ENCODE results near the gene GABBR2. TPM values are rescaled to one million over a fixed set of nuclear protein-coding genes. Genes with fewer than 3 reads are reported as not detected.

The GABBR2 gene
- total and polyA plus RNA-seq, 2 donors (not counting 1 experiment from before 2014, with no cell fraction given), result 0.03 TPM; not detected in 1

DNA sequence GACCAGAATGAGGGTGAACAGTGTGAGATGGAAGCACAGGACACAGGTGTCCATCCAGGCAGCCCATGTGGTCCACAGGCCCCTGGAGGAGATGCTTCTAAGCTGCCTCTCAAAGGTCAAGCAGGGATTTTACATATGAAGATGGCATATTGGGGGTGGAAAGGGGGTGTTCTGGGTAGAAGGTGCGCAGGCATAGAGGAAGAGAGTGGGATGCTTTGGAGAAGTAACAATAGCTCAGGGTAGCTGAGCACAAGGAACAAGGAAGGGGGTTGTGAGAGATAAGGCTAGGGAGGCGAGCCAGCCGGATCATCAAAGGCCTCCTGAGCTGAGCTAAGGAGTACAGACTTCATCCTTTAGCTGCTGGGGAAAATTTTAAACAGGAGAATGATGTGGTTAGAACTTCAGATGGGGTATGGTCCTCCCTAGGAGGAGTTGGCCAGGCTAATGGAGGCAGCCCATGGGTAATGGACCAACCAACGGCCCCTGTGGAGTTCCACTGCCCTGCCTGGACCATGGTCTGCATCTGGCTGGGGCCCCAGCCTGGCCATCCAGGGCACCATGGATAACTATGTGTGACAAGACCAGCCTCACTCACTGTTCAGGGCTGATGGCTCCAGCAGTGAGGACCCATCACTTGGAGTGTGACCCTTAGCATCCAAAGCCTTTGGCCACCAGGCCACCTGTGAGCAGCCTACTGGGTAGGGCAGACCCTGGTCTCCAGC is 366.5 kb downstream of the GABBR2 start:
- DNase-seq (no peak), ATAC-seq (ENCODE audit: low read depth) (no peak)
- Histone ChIP-seq H3K9ac (ENCODE audit: low read length) (no peak overlapping the region), H3K9me3 (ENCODE audit: control extremely low read depth in 1 of 3, control insufficient read depth in 2 of 3, insufficient read depth in 1 of 3, low read length in 2 of 3) (peaks cover 0 to 6% (median 0%) of the 10 kb centered on the region in 3 donors), H3K4me3 (ENCODE audit: control extremely low read depth in 1 of 5, extremely low read depth in 1 of 5, insufficient read depth in 1 of 5, low read depth in 2 of 5, low read length in 4 of 5) (no peak overlapping the region), H3K27ac (ENCODE audit: low read length in 2 of 2) (no peak overlapping the region), H2AFZ (ENCODE audit: insufficient read depth, low read depth, low read length, poor library complexity, severe bottlenecking) (no peak overlapping the region), H3K79me2 (ENCODE audit: control insufficient read depth, insufficient read depth, low read length) (no peaks in the 10 kb centered on the region), H3K36me3 (replicated peaks in 1 of 2; ENCODE audit: control extremely low read depth in 1 of 2, control insufficient read depth in 1 of 2, extremely low read depth in 1 of 2, insufficient read depth in 2 of 2, low read length in 1 of 2) (no peaks in the 10 kb centered on the region), H3K4me2 (replicated peaks; ENCODE audit: low read depth, low read length, poor library complexity, severe bottlenecking) (no peak overlapping the region), H4K20me1 (ENCODE audit: control insufficient read depth, insufficient read depth, low read length, poor library complexity, severe bottlenecking) (no peaks in the 10 kb centered on the region), H3K4me1 (ENCODE audit: control insufficient read depth in 2 of 2, insufficient read depth in 2 of 2, low read length in 2 of 2) (no peaks in the 10 kb centered on the region), H3K27me3 (replicated peaks in 1 of 4; ENCODE audit: control extremely low read depth in 1 of 4, control insufficient read depth in 3 of 4, insufficient read depth in 4 of 4, low read length in 3 of 4) (peaks cover 0 to 5% (median 0%) of the 10 kb centered on the region in 4 experiments)
- ChIA-PET CTCF (no interaction called here), POLR2A (no interaction called here)
- intact Hi-C loops (cut with micrococcal nuclease), result no loop called here
- Mint-ChIP-seq H3K4me1 (no peaks in the 10 kb centered on the region), H3K27me3 (peaks cover 33% of the 10 kb centered on the region), H3K27ac (no peak overlapping the region), H3K4me3 (no peak overlapping the region), H3K9me3 (ENCODE audit: insufficient read depth) (peaks cover 2% of the 10 kb centered on the region)
- TF ChIP-seq EZH2 (IDR thresholded peaks at IDR 0.05; ENCODE audit: borderline replicate concordance, insufficient read depth, low read depth, low read length, poor library complexity, severe bottlenecking), result no peak
- TF ChIP-seq, protein P1, sequence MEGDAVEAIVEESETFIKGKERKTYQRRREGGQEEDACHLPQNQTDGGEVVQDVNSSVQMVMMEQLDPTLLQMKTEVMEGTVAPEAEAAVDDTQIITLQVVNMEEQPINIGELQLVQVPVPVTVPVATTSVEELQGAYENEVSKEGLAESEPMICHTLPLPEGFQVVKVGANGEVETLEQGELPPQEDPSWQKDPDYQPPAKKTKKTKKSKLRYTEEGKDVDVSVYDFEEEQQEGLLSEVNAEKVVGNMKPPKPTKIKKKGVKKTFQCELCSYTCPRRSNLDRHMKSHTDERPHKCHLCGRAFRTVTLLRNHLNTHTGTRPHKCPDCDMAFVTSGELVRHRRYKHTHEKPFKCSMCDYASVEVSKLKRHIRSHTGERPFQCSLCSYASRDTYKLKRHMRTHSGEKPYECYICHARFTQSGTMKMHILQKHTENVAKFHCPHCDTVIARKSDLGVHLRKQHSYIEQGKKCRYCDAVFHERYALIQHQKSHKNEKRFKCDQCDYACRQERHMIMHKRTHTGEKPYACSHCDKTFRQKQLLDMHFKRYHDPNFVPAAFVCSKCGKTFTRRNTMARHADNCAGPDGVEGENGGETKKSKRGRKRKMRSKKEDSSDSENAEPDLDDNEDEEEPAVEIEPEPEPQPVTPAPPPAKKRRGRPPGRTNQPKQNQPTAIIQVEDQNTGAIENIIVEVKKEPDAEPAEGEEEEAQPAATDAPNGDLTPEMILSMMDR (IDR thresholded peaks at IDR 0.05), result no peak
- WGBS (ENCODE audit: insufficient coverage), result 89% methylated on average over 4 of the region's 4 CpGs

Measured in B cell (primary cell).